IMR-90 (cell line): ENCODE data around the gene REV3L. TPM values are rescaled to one million over a fixed set of nuclear protein-coding genes. Genes with fewer than 3 reads are reported as not detected.

Experiments
- ATAC-seq: fragments of 200-7000 bp; cut with Tn5 transposase; 2 replicates; pipeline ENCODE4 v1.9.1; 2020; ENCODE audit warnings: low read depth, mild to moderate bottlenecking, moderate library complexity
- BruUV-seq: library from RNA; stranded (reverse); fragments of 400-500 nt; replicated peaks from 2 replicates; lab custom pipeline; 2021; lab: Mats Ljungman, UMichigan
- CTCF ChIA-PET: fragments of 300-600 bp; formaldehyde crosslinking; extraction: SDS; loops from one replicate; lab custom pipeline; 2021; ENCODE audit warnings: antibody characterized with exemption; lab: Yijun Ruan, JAX
- POLR2A ChIA-PET: fragments of 300-600 bp; sonication (Branson Sonifier 250); formaldehyde crosslinking; loops from one replicate; lab custom pipeline; 2022; ENCODE audit warnings: antibody characterized with exemption; ENCODE audit not compliant: unreplicated experiment; lab: Charles Lee
- DNase-seq: peaks from one replicate; pipeline ENCODE4 v3.0.0; 2013
- H2AFZ ChIP-seq: replicated peaks from 2 replicates; pipeline ENCODE3; 2013; ENCODE audit warnings: low read length, mild to moderate bottlenecking; ENCODE audit not compliant: poor library complexity
- H2AK5ac ChIP-seq: 2 replicates; pipeline ENCODE4 v1.6.1; 2013; ENCODE audit warnings: low read depth, low read length, inconsistent platforms
- H2AK9ac ChIP-seq: replicated peaks from 2 replicates; pipeline ENCODE3; 2013; ENCODE audit warnings: mild to moderate bottlenecking, low read depth, low read length, moderate library complexity; ENCODE audit not compliant: poor library complexity
- H2BK120ac ChIP-seq: 2 replicates; pipeline ENCODE4 v1.6.1; 2013; ENCODE audit warnings: low read depth, low read length, inconsistent platforms
- H2BK15ac ChIP-seq: 3 replicates; pipeline ENCODE4 v1.6.1; 2013; ENCODE audit warnings: low read depth, low read length, inconsistent platforms
- H2BK20ac ChIP-seq: 2 replicates; pipeline ENCODE4 v1.6.1; 2013; ENCODE audit warnings: low read depth, mild to moderate bottlenecking, inconsistent platforms, low read length, moderate library complexity
- H2BK5ac ChIP-seq: 2 replicates; pipeline ENCODE4 v1.6.1; 2013; ENCODE audit warnings: mild to moderate bottlenecking, low read depth, low read length, inconsistent platforms; ENCODE audit not compliant: poor library complexity, severe bottlenecking
- H3K14ac ChIP-seq: replicated peaks from 2 replicates; pipeline ENCODE4 v1.6.1; 2013; ENCODE audit warnings: low read depth, low read length, inconsistent platforms
- H3K18ac ChIP-seq: 2 replicates; pipeline ENCODE4 v1.6.1; 2013; ENCODE audit warnings: low read depth, low read length, control low read depth
- H3K23ac ChIP-seq: 2 replicates; pipeline ENCODE4 v1.6.1; 2013; ENCODE audit warnings: low read depth, low read length, inconsistent platforms
- H3K27ac ChIP-seq: 2 replicates; pipeline ENCODE4 v1.5.1; 2013; ENCODE audit warnings: mild to moderate bottlenecking, control low read depth, low read length; ENCODE audit not compliant: insufficient read depth
- H3K27me3 ChIP-seq: 2 replicates; pipeline ENCODE4 v1.6.1; 2013; ENCODE audit warnings: low read length; ENCODE audit not compliant: control insufficient read depth, insufficient read depth
- H3K36me3 ChIP-seq: 2 replicates; pipeline ENCODE4 v1.6.1; 2013; ENCODE audit warnings: low read length, mixed read lengths; ENCODE audit not compliant: control insufficient read depth, insufficient read depth
- H3K4ac ChIP-seq: 2 replicates; pipeline ENCODE4 v1.6.1; 2013; ENCODE audit warnings: low read depth, low read length, inconsistent platforms
- H3K4me1 ChIP-seq: 2 replicates; pipeline ENCODE4 v1.6.1; 2013; ENCODE audit warnings: low read length, mixed read lengths; ENCODE audit not compliant: control insufficient read depth, insufficient read depth
- H3K4me2 ChIP-seq: 2 replicates; pipeline ENCODE4 v1.6.1; 2013; ENCODE audit warnings: low read depth, mild to moderate bottlenecking, control low read depth, low read length, moderate library complexity
- H3K4me3 ChIP-seq: 2 replicates; pipeline ENCODE4 v1.5.1; 2013; ENCODE audit warnings: low read depth, mild to moderate bottlenecking, control low read depth, low read length, moderate library complexity; ENCODE audit not compliant: insufficient read depth
- H3K56ac ChIP-seq: 2 replicates; pipeline ENCODE4 v1.6.1; 2013; ENCODE audit warnings: low read length, inconsistent platforms; ENCODE audit not compliant: insufficient read depth; ENCODE audit errors: extremely low read depth
- H3K79me1 ChIP-seq, 2 experiments: 2 replicates each; pipeline ENCODE4 v1.6.1; 2013; ENCODE audit warnings: low read length in 2 of 2, inconsistent platforms in 1 of 2, low read depth in 1 of 2
- H3K9ac ChIP-seq: 2 replicates; pipeline ENCODE4 v1.6.1; 2013; ENCODE audit warnings: low read depth, low read length, control low read depth
- H3K9me1 ChIP-seq: 2 replicates; pipeline ENCODE4 v1.6.1; 2013; ENCODE audit warnings: low read length, inconsistent platforms; ENCODE audit not compliant: insufficient read depth
- H3K9me3 ChIP-seq: 2 replicates; pipeline ENCODE4 v1.6.1; 2013; ENCODE audit warnings: low read length; ENCODE audit not compliant: control insufficient read depth, insufficient read depth
- H4K20me1 ChIP-seq: 2 replicates; pipeline ENCODE4 v1.6.1; 2013; ENCODE audit warnings: low read length, inconsistent platforms; ENCODE audit not compliant: insufficient read depth
- H4K5ac ChIP-seq: 2 replicates; pipeline ENCODE4 v1.6.1; 2013; ENCODE audit warnings: mild to moderate bottlenecking, low read depth, low read length, control low read depth
- H4K8ac ChIP-seq, 2 experiments: 2 replicates each; pipeline ENCODE4 v1.6.1; 2013; ENCODE audit warnings: low read depth in 2 of 2, low read length in 2 of 2, control low read depth in 1 of 2, inconsistent platforms in 1 of 2
- H4K91ac ChIP-seq: 2 replicates; pipeline ENCODE4 v1.6.1; 2013; ENCODE audit warnings: low read depth, low read length, inconsistent platforms; ENCODE audit not compliant: insufficient read depth
- BHLHE40 ChIP-seq: fragments of 150-350 bp; IDR thresholded peaks from 2 replicates; pipeline ENCODE4 v1.6.1; 2016; ENCODE audit warnings: mild to moderate bottlenecking, low read depth, low read length
- CEBPB ChIP-seq: IDR thresholded peaks from 2 replicates; pipeline ENCODE4 v1.6.1; 2012; ENCODE audit warnings: low read depth, low read length, improper control_type of control experiment
- CHD1 ChIP-seq: IDR thresholded peaks from 2 replicates; pipeline ENCODE4 v1.6.1; 2012; ENCODE audit warnings: low read depth, low read length, improper control_type of control experiment
- CTCF ChIP-seq: conservative IDR thresholded peaks from 2 replicates; pipeline ENCODE4 v1.5.1; 2012; ENCODE audit warnings: mild to moderate bottlenecking, low read depth, low read length, improper control_type of control experiment
- ELK1 ChIP-seq: fragments of 150-350 bp; IDR thresholded peaks from 2 replicates; pipeline ENCODE4 v1.6.1; 2016; ENCODE audit warnings: low read depth, mild to moderate bottlenecking, low read length, moderate library complexity, borderline replicate concordance
- FOS ChIP-seq: fragments of 150-350 bp; IDR thresholded peaks from 2 replicates; pipeline ENCODE4 v1.6.1; 2016; ENCODE audit warnings: low read depth, low read length
- MAFK ChIP-seq: IDR thresholded peaks from 2 replicates; pipeline ENCODE4 v1.6.1; 2012; ENCODE audit warnings: low read depth, low read length, improper control_type of control experiment
- MAZ ChIP-seq: IDR thresholded peaks from 2 replicates; pipeline ENCODE4 v1.6.1; 2012; ENCODE audit warnings: low read depth, mild to moderate bottlenecking, low read length, improper control_type of control experiment, moderate library complexity, borderline replicate concordance
- MXI1 ChIP-seq: IDR thresholded peaks from 2 replicates; pipeline ENCODE4 v1.6.1; 2012; ENCODE audit warnings: low read depth, mild to moderate bottlenecking, low read length, moderate library complexity, borderline replicate concordance
- POLR2A ChIP-seq: IDR thresholded peaks from 2 replicates; pipeline ENCODE4 v1.6.1; 2012; ENCODE audit warnings: mild to moderate bottlenecking, low read depth, low read length
- RAD21 ChIP-seq: IDR thresholded peaks from 2 replicates; pipeline ENCODE4 v1.6.1; 2012; ENCODE audit warnings: low read length, improper control_type of control experiment
- RCOR1 ChIP-seq: IDR thresholded peaks from 2 replicates; pipeline ENCODE4 v1.6.1; 2012; ENCODE audit warnings: mild to moderate bottlenecking, low read length, improper control_type of control experiment; ENCODE audit not compliant: insufficient replicate concordance
- RFX5 ChIP-seq: IDR thresholded peaks from 2 replicates; pipeline ENCODE4 v1.8.0; 2012; ENCODE audit warnings: low read depth, mild to moderate bottlenecking, low read length, moderate library complexity
- SMC3 ChIP-seq: fragments of 150-350 bp; IDR thresholded peaks from 2 replicates; pipeline ENCODE4 v1.6.1; 2016; ENCODE audit warnings: low read depth, mild to moderate bottlenecking, antibody characterized with exemption, low read length, moderate library complexity
- WGBS, 2 experiments: methylation state at CpG; one replicate each; pipeline versions ENCODE4 v1.1.5 to v1.1.7; 2013; ENCODE audit warnings: missing lambda C conversion rate in 2 of 2; ENCODE audit not compliant: insufficient read length in 1 of 2; ENCODE audit errors: extremely low coverage in 2 of 2; 5-methylcytosine and 5-hydroxymethylcytosine counted together
- dilution Hi-C: fragments of 300-500 bp; cut with HindIII; formaldehyde crosslinking; loops from one replicate; pipeline ENCODE4 v1.14.3; 2018; ENCODE audit warnings: low sequenced_read_pairs; ENCODE audit not compliant: unreplicated experiment
- in situ Hi-C: fragments of 300-500 bp; cut with MboI; formaldehyde crosslinking; loops from 3 replicates; pipeline ENCODE4 v1.14.3; 2019; ENCODE audit warnings: low sequenced_read_pairs, inconsistent platforms, mixed read lengths
- intact Hi-C: fragments of 100-400 bp; cut with micrococcal nuclease; formaldehyde crosslinking; loops from 2 replicates; pipeline ENCODE4 v1.10.0; 2022
- polyA plus RNA-seq, 3 experiments: library from polyadenylated mRNA; depleted of rRNA; stranded (reverse); fragments of >200 nt; gene quantifications; 2 replicates each; pipeline ENCODE4 v1.2.3, GENCODE V29; 2012; ENCODE audit warnings: low replicate concordance in 1 of 3
- total RNA-seq: library from RNA; depleted of rRNA; stranded (reverse); fragments of >200 nt; gene quantifications from 2 replicates; pipeline ENCODE4 v1.2.3, GENCODE V29; 2012
- TF ChIP-seq, protein P1 (sequence below): fragments of 150-350 bp; IDR thresholded peaks from 2 replicates; pipeline ENCODE4 v1.6.1; 2017; ENCODE audit warnings: mild to moderate bottlenecking, antibody characterized with exemption, low read length, low read depth

Gene REV3L
- total and polyA plus RNA-seq, 2 of the 4 experiments (the other 2 are of a cell fraction), result 7.4 to 15.4 TPM

- H2BK120ac ChIP-seq, result no peak overlapping the region
- no peak overlapping the region for H2AK5ac ChIP-seq
- H3K79me1 ChIP-seq, result peaks cover 23 to 59% of the 10 kb centered on the region in 2 experiments
- no peak overlapping the region for H3K18ac ChIP-seq
- no peak overlapping the region for H2AFZ ChIP-seq
- no TSS peak for BruUV-seq
- peaks cover 6% of the 10 kb centered on the region; the same call in 1 of the 2 replicates for H3K9me1 ChIP-seq
- no peak overlapping the region for H2BK20ac ChIP-seq
- H3K9ac ChIP-seq, result no peak overlapping the region
- peaks cover 3% of the 10 kb centered on the region; the same call in 1 of the 2 replicates for H3K36me3 ChIP-seq
- no peak overlapping the region for H3K56ac ChIP-seq
- H3K4me1 ChIP-seq, result peaks cover 4% of the 10 kb centered on the region
- TF ChIP-seq BHLHE40, result no peak
- TF ChIP-seq RCOR1, result no peak
- no peak for TF ChIP-seq FOS
- TF ChIP-seq CTCF, result no peak
- no peak for TF ChIP-seq MAZ
- no peak for TF ChIP-seq CHD1
- TF ChIP-seq CEBPB, result no peak
- no peak for TF ChIP-seq SMC3
- no peak for TF ChIP-seq RFX5
- no peak for TF ChIP-seq ELK1
- TF ChIP-seq MXI1, result no peak
- TF ChIP-seq POLR2A, result no peak
- TF ChIP-seq, protein P1, sequence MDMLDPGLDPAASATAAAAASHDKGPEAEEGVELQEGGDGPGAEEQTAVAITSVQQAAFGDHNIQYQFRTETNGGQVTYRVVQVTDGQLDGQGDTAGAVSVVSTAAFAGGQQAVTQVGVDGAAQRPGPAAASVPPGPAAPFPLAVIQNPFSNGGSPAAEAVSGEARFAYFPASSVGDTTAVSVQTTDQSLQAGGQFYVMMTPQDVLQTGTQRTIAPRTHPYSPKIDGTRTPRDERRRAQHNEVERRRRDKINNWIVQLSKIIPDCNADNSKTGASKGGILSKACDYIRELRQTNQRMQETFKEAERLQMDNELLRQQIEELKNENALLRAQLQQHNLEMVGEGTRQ, result no peak
- no peak for TF ChIP-seq MAFK
- no peak for TF ChIP-seq RAD21
- no peaks in the 10 kb centered on the region for H3K27me3 ChIP-seq
- no peak overlapping the region for H3K27ac ChIP-seq
- H2BK15ac ChIP-seq, result no peak overlapping the region
- intact Hi-C loops, result no loop called here
- peak overlapping the region; percentile 86; the same call in 1 of the 2 replicates for H3K4me2 ChIP-seq
- in situ Hi-C loops, result loop anchor here (10.0 kb wide), 1 partner anchor 204 kb away; no protein-coding TSS in a partner anchor
- no peak overlapping the region for H4K91ac ChIP-seq
- no CpG with 5 or more reads among the region's 5 CpGs for WGBS, 2 experiments
- no peaks in the 10 kb centered on the region for H3K9me3 ChIP-seq
- CTCF ChIA-PET, result no interaction called here
- no peak overlapping the region for H4K8ac ChIP-seq
- DNase-seq (peak; percentile 56), ATAC-seq (peak; percentile 81)
- H4K20me1 ChIP-seq, result peaks cover 16% of the 10 kb centered on the region; the same call in 1 of the 2 replicates
- H2BK5ac ChIP-seq, result peak overlapping the region; percentile 87
- H3K14ac ChIP-seq, result no peak overlapping the region
- no peak overlapping the region for H2AK9ac ChIP-seq
- dilution Hi-C loops, result no loop called here
- no peak overlapping the region for H3K4ac ChIP-seq
- H3K23ac ChIP-seq, result no peak overlapping the region
- H4K5ac ChIP-seq, result no peak overlapping the region
- POLR2A ChIA-PET, result no interaction called here
- H3K4me3 ChIP-seq, result no peak overlapping the region
Measured at GRCh38 chr6:111468329-111469012, 14.5 kb downstream of the REV3L start.
